Lower lobe of right lung (tissue), 2 donors: ENCODE results near the gene CYS1. TPM values are rescaled to one million over a fixed set of nuclear protein-coding genes. Genes with fewer than 3 reads are reported as not detected.

Experiments used
- ATAC-seq, 2 donors: fragments of 200-7000 bp; cut with Tn5 transposase; one replicate each; pipeline ENCODE4 v1.9.1; 2020 to 2022; ENCODE audit warnings: mild to moderate bottlenecking in 2 of 2, moderate library complexity in 2 of 2
- DNase-seq: peaks from one replicate; pipeline ENCODE4 v3.0.0-alpha.2; 2020
- H3K27ac ChIP-seq: fragments of 200-600 bp; one replicate; pipeline ENCODE4 v1.8.0; 2022
- H3K27me3 ChIP-seq: fragments of 200-600 bp; one replicate; pipeline ENCODE4 v1.8.0; 2022; ENCODE audit warnings: low read depth
- H3K36me3 ChIP-seq: fragments of 200-600 bp; one replicate; pipeline ENCODE4 v1.8.0; 2022; ENCODE audit warnings: mild to moderate bottlenecking
- H3K4me1 ChIP-seq: fragments of 200-600 bp; one replicate; pipeline ENCODE4 v1.8.0; 2022
- H3K4me3 ChIP-seq: fragments of 200-600 bp; one replicate; pipeline ENCODE4 v1.8.0; 2022; ENCODE audit warnings: mild to moderate bottlenecking
- H3K9me3 ChIP-seq: fragments of 200-600 bp; one replicate; pipeline ENCODE4 v1.8.0; 2022
- CTCF ChIP-seq: fragments of 200-600 bp; IDR thresholded peaks from one replicate; pipeline ENCODE4 v1.8.0; 2022; ENCODE audit warnings: antibody characterized with exemption, mild to moderate bottlenecking
- intact Hi-C: fragments of 100-400 bp; cut with DNase I; formaldehyde crosslinking; loops from one replicate; pipeline ENCODE4 v1.11.0; 2022
- total RNA-seq: library from RNA; stranded (reverse); fragmentation: NEBNext Ultra II Directional; extraction: Animal tissue kit (Norgen Biotek cat#: 25700); gene quantifications from one replicate; pipeline ENCODE4 v1.2.1, GENCODE V29; 2021
- donor health status: DM: no; HTN: yes; CAD: no; lungs with severe emphysema.

The CYS1 gene
- total RNA-seq, 1 donor from 2014 or later = 2.6 TPM

GRCh38 chr2:10075101-10075500 lies 5.1 kb downstream of the CYS1 start:
- intact Hi-C loops = no loop called here
- Histone ChIP-seq H3K4me1 (peaks cover 8% of the 10 kb centered on the region), H3K27ac (no peak overlapping the region), H3K27me3 (peaks cover 34% of the 10 kb centered on the region), H3K36me3 (no peaks in the 10 kb centered on the region), H3K9me3 (no peaks in the 10 kb centered on the region), H3K4me3 (no peak overlapping the region)
- no peak for TF ChIP-seq CTCF
- no peak for ATAC-seq
- no peak for DNase-seq

GRCh38 chr2:10073706-10074105 lies 6.5 kb downstream of the CYS1 start:
- H3K4me3 ChIP-seq = no peak overlapping the region
- peaks cover 27% of the 10 kb centered on the region for H3K27me3 ChIP-seq
- ATAC-seq = no peak
- no peaks in the 10 kb centered on the region for H3K36me3 ChIP-seq
- H3K4me1 ChIP-seq = peaks cover 2% of the 10 kb centered on the region
- no peak overlapping the region for H3K27ac ChIP-seq
- intact Hi-C loops = no loop called here
- no peaks in the 10 kb centered on the region for H3K9me3 ChIP-seq
- no peak for TF ChIP-seq CTCF
- no peak for DNase-seq

- intact Hi-C loops = no loop called here
- Histone ChIP-seq H3K4me1 (no peaks in the 10 kb centered on the region), H3K27ac (no peak overlapping the region), H3K9me3 (no peaks in the 10 kb centered on the region), H3K36me3 (no peaks in the 10 kb centered on the region), H3K4me3 (no peak overlapping the region), H3K27me3 (peaks cover 19% of the 10 kb centered on the region)
- DNase-seq (peak; percentile 82), ATAC-seq (peak; percentile 94 to 95)
- peak; percentile 86 for TF ChIP-seq CTCF
These were observed 7.3 kb downstream of the CYS1 start for GRCh38 chr2:10072656-10073480.

GRCh38 chr2:10071595-10071994 lies 8.6 kb downstream of the CYS1 start:
- Histone ChIP-seq H3K4me1 (no peaks in the 10 kb centered on the region), H3K36me3 (no peaks in the 10 kb centered on the region), H3K4me3 (no peak overlapping the region), H3K27ac (no peak overlapping the region), H3K27me3 (peaks cover 9% of the 10 kb centered on the region), H3K9me3 (no peaks in the 10 kb centered on the region)
- no peak for TF ChIP-seq CTCF
- ATAC-seq = no peak
- no peak for DNase-seq
- intact Hi-C loops = no loop called here

- Histone ChIP-seq H3K27me3 (peaks cover 6% of the 10 kb centered on the region), H3K4me3 (no peak overlapping the region), H3K9me3 (no peaks in the 10 kb centered on the region), H3K4me1 (no peaks in the 10 kb centered on the region), H3K36me3 (no peaks in the 10 kb centered on the region), H3K27ac (no peak overlapping the region)
- intact Hi-C loops = no loop called here
- TF ChIP-seq CTCF = no peak
- ATAC-seq = no peak
- DNase-seq = no peak
These were observed 9.0 kb downstream of the CYS1 start for GRCh38 chr2:10071176-10071575.
